ENCODE measurements around the gene AKAP9. TPM values are rescaled to one million over a fixed set of nuclear protein-coding genes. Genes with fewer than 3 reads are reported as not detected.

AKAP9 gene
- total RNA-seq, 2 experiments from 2014 or later = 30.2 to 30.3 TPM

DNA sequence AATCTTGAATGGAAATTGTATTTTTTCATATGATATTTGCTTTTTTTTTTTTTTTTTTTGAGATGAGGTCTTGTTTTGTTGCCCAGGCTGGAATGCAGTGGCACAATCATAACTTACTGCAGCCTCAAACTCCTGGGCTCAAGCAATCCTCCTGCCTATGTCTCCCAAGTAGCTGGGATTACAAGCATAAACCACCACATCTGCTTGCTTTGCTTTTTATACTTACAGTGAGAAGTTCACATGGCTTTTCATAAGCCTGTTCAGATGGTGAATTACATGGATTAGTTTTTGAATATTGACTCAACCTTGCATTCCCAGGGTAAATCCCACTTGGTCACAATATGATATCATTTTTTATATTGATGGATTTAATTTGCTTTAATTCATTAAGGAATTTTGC is 216.3 kb downstream of the AKAP9 start:
- POLR2A ChIA-PET = no interaction called here
- CTCF ChIA-PET = no interaction called here

- ChIA-PET POLR2A (no interaction called here), CTCF (no interaction called here)
Observed at GRCh38 chr7:92158660-92159575, 218.3 kb downstream of the AKAP9 start.

Other genes starting within 250 kb of the AKAP9 start
- gene MTERF1, start 60.2 kb upstream of the AKAP9 start, total RNA-seq = 10 to 100 TPM; 17.2 to 19.6 TPM
- 10 to 100 TPM; 59.2 to 61.5 TPM for gene CYP51A1, start 193.6 kb downstream of the AKAP9 start, total RNA-seq
- not detected for gene LRRD1, start 238.3 kb downstream of the AKAP9 start, total RNA-seq